Esophagus squamous epithelium (tissue), 5 donors: Measurements from ENCODE around the gene ACSL5. TPM values are rescaled to one million over a fixed set of nuclear protein-coding genes. Genes with fewer than 3 reads are reported as not detected.
"Not testable (repeated sequence)": the region's sequence is repeated elsewhere in the genome, so short reads cannot be mapped to it uniquely, and the experiment has no call there.

Experiments
- DNase-seq: peaks from one replicate; lab custom pipeline; 2025; lab: John Stamatoyannopoulos, UW
- H3K27ac ChIP-seq, 4 donors: fragments of 200-600 bp; sonication (generic); one replicate each; pipeline ENCODE4 v1.5.1; 2016 to 2019; ENCODE audit warnings: mild to moderate bottlenecking in 1 of 4
- H3K27me3 ChIP-seq, 4 donors: fragments of 200-600 bp; sonication (generic); 1 replicate in 3 of 4; 2 replicates in 1 of 4; pipeline versions ENCODE4 v1.5.1 to v1.6.0; 2017 to 2021; ENCODE audit warnings: antibody characterized with exemption in 1 of 4
- H3K36me3 ChIP-seq, 3 donors: fragments of 200-600 bp; sonication (generic); one replicate each; pipeline ENCODE4 v1.5.1; 2016 to 2019
- H3K4me1 ChIP-seq, 3 donors: fragments of 200-600 bp; sonication (generic); one replicate each; pipeline ENCODE4 v1.5.1; 2017 to 2019
- H3K4me3 ChIP-seq, 4 donors: fragments of 200-600 bp; sonication (generic); 1 replicate in 3 of 4; 2 replicates in 1 of 4; pipeline ENCODE4 v1.5.1; 2016 to 2019; ENCODE audit warnings: mild to moderate bottlenecking in 2 of 4, moderate library complexity in 1 of 4
- H3K9me3 ChIP-seq, 3 donors: fragments of 200-600 bp; sonication (generic); one replicate each; pipeline ENCODE4 v1.5.1; 2016 to 2019
- POLR2A ChIP-seq, 4 donors: fragments of 450-650 bp; IDR thresholded peaks; one replicate each; pipeline ENCODE4 v1.6.1; 2017; ENCODE audit warnings: antibody characterized with exemption in 4 of 4, mild to moderate bottlenecking in 4 of 4, moderate library complexity in 3 of 4
- WGBS, 2 donors: methylation state at CpG; one replicate each; pipeline ENCODE4 v1.1.5; 2018; 5-methylcytosine and 5-hydroxymethylcytosine counted together
- intact Hi-C: fragments of 100-400 bp; cut with DNase I; formaldehyde crosslinking; loops from one replicate; pipeline ENCODE4 v1.15.0; 2022
- total RNA-seq, 4 donors: library from RNA; depleted of rRNA; stranded (reverse); fragments of >200 nt; gene quantifications; one replicate each; pipeline ENCODE4 v1.1.0, GENCODE V29; 2016
- TF ChIP-seq, protein P1 (sequence below), 6 experiments: fragments of 450-650 bp in 4 of 6; fragments of 200-600 bp in 2 of 6; sonication (generic) in 2 of 6; IDR thresholded peaks; one replicate each; pipeline ENCODE4 v1.5.1; 2016 to 2019; ENCODE audit warnings: antibody characterized with exemption in 6 of 6, mild to moderate bottlenecking in 4 of 6, moderate library complexity in 4 of 6
- donor health status: DM: yes; HTN: yes; CAD: no.

Gene ACSL5
- total RNA-seq, 4 donors from 2014 or later, result 5.2 to 15.9 (median 8.2) TPM

DNA sequence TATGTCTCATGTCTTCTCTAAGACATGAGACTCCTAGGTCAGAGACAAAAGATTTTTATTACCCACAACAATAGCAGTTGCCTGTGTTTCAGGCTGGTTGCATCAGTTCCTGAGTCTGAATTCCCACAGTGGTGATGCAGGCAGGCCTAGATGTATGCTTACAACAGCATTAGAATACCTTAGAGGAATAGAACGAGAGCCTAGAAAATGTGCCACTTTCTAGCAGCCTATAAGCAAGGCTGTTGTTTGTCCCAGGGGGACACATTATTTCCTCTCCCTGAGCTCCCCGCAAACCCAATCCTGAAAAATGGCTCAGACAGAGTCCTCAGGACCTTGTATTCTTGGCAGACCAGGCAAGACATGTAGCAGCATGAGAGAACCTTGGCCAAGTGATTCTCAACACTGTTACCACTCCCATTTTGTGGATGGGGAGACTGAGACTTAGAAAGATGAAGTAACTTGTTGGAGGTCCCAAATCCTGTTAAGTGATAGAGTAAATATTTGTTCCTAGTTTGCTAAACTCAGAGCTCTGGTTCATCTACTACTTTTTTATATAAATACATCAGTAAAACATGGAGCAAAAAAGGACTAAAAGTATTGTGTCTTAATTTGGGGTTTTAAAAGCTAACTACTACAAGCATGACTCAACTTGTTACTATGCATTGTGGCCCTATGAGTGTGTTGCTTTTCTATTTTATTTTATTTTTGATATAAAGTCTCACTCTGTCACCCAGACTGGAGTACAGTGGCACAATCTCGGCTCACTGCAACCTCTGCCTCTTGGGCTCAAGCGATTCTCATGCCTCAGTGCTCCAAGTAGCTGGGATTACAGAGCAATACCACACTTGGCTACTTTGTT is 87.3 kb downstream of the ACSL5 start:
- TF ChIP-seq, protein P1, sequence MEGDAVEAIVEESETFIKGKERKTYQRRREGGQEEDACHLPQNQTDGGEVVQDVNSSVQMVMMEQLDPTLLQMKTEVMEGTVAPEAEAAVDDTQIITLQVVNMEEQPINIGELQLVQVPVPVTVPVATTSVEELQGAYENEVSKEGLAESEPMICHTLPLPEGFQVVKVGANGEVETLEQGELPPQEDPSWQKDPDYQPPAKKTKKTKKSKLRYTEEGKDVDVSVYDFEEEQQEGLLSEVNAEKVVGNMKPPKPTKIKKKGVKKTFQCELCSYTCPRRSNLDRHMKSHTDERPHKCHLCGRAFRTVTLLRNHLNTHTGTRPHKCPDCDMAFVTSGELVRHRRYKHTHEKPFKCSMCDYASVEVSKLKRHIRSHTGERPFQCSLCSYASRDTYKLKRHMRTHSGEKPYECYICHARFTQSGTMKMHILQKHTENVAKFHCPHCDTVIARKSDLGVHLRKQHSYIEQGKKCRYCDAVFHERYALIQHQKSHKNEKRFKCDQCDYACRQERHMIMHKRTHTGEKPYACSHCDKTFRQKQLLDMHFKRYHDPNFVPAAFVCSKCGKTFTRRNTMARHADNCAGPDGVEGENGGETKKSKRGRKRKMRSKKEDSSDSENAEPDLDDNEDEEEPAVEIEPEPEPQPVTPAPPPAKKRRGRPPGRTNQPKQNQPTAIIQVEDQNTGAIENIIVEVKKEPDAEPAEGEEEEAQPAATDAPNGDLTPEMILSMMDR (IDR thresholded peaks at IDR 0.05), result no peak
- TF ChIP-seq POLR2A (IDR thresholded peaks at IDR 0.05), result no peak
- intact Hi-C loops, result no loop called here
- Histone ChIP-seq H3K27me3 (no peaks in the 10 kb centered on the region), H3K27ac (no peak overlapping the region), H3K4me3 (no peak overlapping the region), H3K4me1 (no peaks in the 10 kb centered on the region), H3K9me3 (no peaks in the 10 kb centered on the region), H3K36me3 (peaks cover 0 to 38% (median 4%) of the 10 kb centered on the region in 3 donors)
- no peak for DNase-seq
- 92 to 95% methylated on average over 4 of the region's 4 CpGs for WGBS, 2 donors

DNA sequence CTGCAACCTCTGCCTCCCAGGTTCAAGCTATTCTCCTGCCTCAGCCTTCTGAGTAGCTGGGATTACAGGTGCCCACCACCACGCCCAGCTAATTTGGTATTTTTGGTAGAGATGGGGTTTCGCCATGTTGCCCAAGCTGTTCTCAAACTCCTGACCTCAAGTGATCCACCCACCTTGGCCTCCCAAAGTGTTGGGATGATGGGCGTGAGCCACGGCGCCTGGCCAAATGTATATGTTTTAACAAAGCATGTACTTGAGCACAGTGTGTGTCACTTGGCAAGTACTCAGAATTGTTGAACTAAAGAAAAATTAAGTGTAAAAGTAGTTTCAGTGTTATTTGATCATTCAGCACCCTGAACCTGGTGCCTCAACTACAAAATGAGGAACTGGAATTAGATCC is 90.2 kb downstream of the ACSL5 start:
- DNase-seq, H3K4me3 ChIP-seq, H3K4me1 ChIP-seq, intact Hi-C loops, H3K27me3 ChIP-seq, H3K27ac ChIP-seq, H3K9me3 ChIP-seq: not testable (repeated sequence)
- H3K36me3 ChIP-seq, result peaks cover 0 to 63% (median 4%) of the 10 kb centered on the region in 3 donors
- WGBS, 2 donors, result 90 to 100% methylated on average over 3 to 5 of the region's 5 CpGs

DNA sequence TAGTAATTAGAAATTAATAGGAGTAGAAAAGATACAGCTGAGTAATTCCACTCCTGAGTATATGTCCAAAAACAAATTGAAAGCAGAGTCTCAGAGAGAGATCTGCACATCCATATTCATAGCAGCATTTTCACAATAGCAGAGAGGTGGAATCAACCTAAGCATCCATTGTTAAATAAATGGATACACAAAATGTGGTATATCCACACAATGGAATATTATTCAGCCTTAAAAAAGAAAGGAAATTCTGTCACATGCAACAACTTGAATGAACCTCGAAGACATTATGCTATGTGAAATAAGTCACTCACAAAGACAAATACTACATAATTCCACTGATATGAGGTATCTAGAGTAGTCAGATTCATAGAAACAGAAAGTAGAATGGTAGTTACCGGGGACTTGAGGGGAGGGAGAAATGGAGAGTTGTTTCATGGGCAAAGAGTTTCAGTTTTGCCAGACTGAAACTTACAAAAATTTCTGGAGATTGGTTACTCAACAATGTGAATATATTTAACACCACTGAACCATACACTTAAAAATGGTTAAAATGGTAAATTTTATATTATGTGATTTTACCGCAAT is 91.5 kb downstream of the ACSL5 start:
- H3K36me3 ChIP-seq, result peaks cover 0 to 76% (median 4%) of the 10 kb centered on the region in 3 donors
- 87 to 92% methylated on average over 3 of the region's 3 CpGs for WGBS, 2 donors
- TF ChIP-seq, protein P1 (IDR thresholded peaks at IDR 0.05), result no peak
- no peak for TF ChIP-seq POLR2A (IDR thresholded peaks at IDR 0.05)
- no peaks in the 10 kb centered on the region for H3K9me3 ChIP-seq
- H3K27me3 ChIP-seq, result no peaks in the 10 kb centered on the region
- H3K4me3 ChIP-seq, result no peak overlapping the region
- no peak for DNase-seq
- intact Hi-C loops, result no loop called here
- no peaks in the 10 kb centered on the region for H3K4me1 ChIP-seq
- H3K27ac ChIP-seq, result no peak overlapping the region

DNA sequence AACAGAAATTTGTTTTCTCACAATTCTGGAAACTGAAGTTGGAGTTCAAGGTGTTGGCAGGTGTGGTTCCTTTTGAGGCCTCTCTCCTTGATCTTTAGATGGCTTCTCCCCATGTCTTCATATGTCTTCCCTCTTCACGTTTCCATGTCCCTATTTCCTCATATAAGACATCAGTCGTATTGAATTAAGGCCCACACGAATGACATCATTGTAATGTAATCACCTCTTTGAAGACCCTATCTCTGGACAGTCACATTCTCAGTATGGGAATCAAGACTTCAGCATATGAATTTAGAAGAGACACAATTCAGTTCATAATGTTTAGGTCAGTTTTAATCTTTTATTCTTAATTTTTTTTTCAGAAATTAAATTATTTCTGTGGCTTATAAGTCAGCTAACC is 92.9 kb downstream of the ACSL5 start:
- TF ChIP-seq, protein P1 (IDR thresholded peaks at IDR 0.05), result no peak
- TF ChIP-seq POLR2A (IDR thresholded peaks at IDR 0.05), result no peak
- no peaks in the 10 kb centered on the region for H3K27me3 ChIP-seq
- H3K4me1 ChIP-seq, result no peaks in the 10 kb centered on the region
- H3K27ac ChIP-seq, result no peak overlapping the region
- H3K9me3 ChIP-seq, result no peaks in the 10 kb centered on the region
- intact Hi-C loops, result no loop called here
- H3K36me3 ChIP-seq, result peaks cover 0 to 68% (median 4%) of the 10 kb centered on the region in 3 donors
- WGBS, 2 donors, result 85 to 87% methylated on average over 3 of the region's 3 CpGs
- DNase-seq, result no peak
- no peak overlapping the region for H3K4me3 ChIP-seq

DNA sequence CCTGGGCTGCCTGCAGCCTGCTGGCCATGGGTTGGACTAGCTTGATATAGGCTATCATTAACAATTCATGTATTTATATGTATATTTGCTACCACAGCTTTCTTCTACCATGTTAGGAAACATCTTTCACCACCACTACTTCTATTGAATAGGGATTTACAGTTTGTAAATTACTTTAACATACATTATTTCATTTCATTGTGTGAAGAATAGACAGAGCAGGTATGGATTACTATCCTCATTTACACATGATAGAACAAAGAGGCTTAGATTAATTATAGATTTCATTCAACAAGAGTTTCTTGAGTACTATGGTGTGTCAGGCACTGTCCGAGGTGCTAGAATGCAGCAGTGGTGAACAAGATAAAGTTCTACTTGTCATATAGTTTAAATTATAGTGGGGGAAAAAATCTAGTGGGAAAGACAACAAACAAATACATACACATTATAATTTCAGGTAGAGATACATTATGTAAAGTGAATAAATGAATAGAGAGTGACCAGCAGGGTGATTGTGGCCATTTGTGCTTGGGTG is 93.7 kb downstream of the ACSL5 start:
- 87 to 94% methylated on average over 1 of the region's 1 CpG for WGBS, 2 donors
- TF ChIP-seq, protein P1 (IDR thresholded peaks at IDR 0.05), result no peak
- TF ChIP-seq POLR2A (IDR thresholded peaks at IDR 0.05), result no peak
- no peak overlapping the region for H3K27ac ChIP-seq
- intact Hi-C loops, result no loop called here
- H3K4me1 ChIP-seq, result no peaks in the 10 kb centered on the region
- no peaks in the 10 kb centered on the region for H3K9me3 ChIP-seq
- no peak overlapping the region for H3K4me3 ChIP-seq
- peaks cover 0 to 65% (median 4%) of the 10 kb centered on the region in 3 donors for H3K36me3 ChIP-seq
- H3K27me3 ChIP-seq, result no peaks in the 10 kb centered on the region
- DNase-seq, result no peak
